MM.1S (cell line): ENCODE results near the gene GBP2.

Source experiments
- DNase-seq: peaks from one replicate; pipeline ENCODE4 v3.0.0-alpha.2; 2015
- H2AFZ ChIP-seq: fragments of 300-600 bp; sonication (generic); 2 replicates; pipeline ENCODE4 v1.6.0; 2016; ENCODE audit warnings: antibody characterized with exemption, low read length
- H3F3A ChIP-seq: fragments of 300-600 bp; sonication (generic); 2 replicates; pipeline ENCODE4 v1.6.1; 2016; ENCODE audit warnings: mild to moderate bottlenecking, antibody characterized with exemption, low read length, moderate library complexity, mixed read lengths; ENCODE audit not compliant: insufficient read depth
- H3K27ac ChIP-seq: fragments of 300-600 bp; sonication (generic); 2 replicates; pipeline ENCODE4 v1.5.1; 2016; ENCODE audit warnings: mild to moderate bottlenecking, low read length
- H3K27me3 ChIP-seq: fragments of 300-600 bp; sonication (generic); replicated peaks from 2 replicates; pipeline ENCODE4 v1.6.0; 2016; ENCODE audit warnings: low read length; ENCODE audit not compliant: insufficient read depth
- H3K36me3 ChIP-seq: fragments of 300-600 bp; sonication (generic); replicated peaks from 2 replicates; pipeline ENCODE4 v1.6.1; 2016; ENCODE audit warnings: mild to moderate bottlenecking, low read length, mixed read lengths; ENCODE audit not compliant: insufficient read depth
- H3K4me1 ChIP-seq: fragments of 300-600 bp; sonication (generic); 2 replicates; pipeline ENCODE4 v1.6.1; 2016; ENCODE audit warnings: low read length, mixed read lengths
- H3K4me2 ChIP-seq: fragments of 300-600 bp; sonication (generic); 2 replicates; pipeline ENCODE4 v1.6.0; 2016; ENCODE audit warnings: low read depth, low read length
- H3K4me3 ChIP-seq: fragments of 300-600 bp; sonication (generic); 2 replicates; pipeline ENCODE4 v1.5.1; 2016; ENCODE audit warnings: low read length, mixed read lengths
- H3K79me2 ChIP-seq: fragments of 300-600 bp; sonication (generic); 2 replicates; pipeline ENCODE4 v1.6.1; 2016; ENCODE audit warnings: mixed run types, low read length, mixed read lengths
- H3K9ac ChIP-seq: fragments of 300-600 bp; sonication (generic); 2 replicates; pipeline ENCODE4 v1.6.1; 2016; ENCODE audit warnings: low read length, mixed read lengths
- H3K9me2 ChIP-seq: fragments of 300-600 bp; sonication (generic); replicated peaks from 2 replicates; pipeline ENCODE4 v1.6.1; 2016; ENCODE audit warnings: mild to moderate bottlenecking, low read length, mixed read lengths; ENCODE audit not compliant: insufficient read depth
- H3K9me3 ChIP-seq: fragments of 300-600 bp; sonication (generic); replicated peaks from 2 replicates; pipeline ENCODE4 v1.6.1; 2016; ENCODE audit warnings: mild to moderate bottlenecking, low read length, mixed read lengths; ENCODE audit not compliant: insufficient read depth
- H4K20me1 ChIP-seq: fragments of 300-600 bp; sonication (generic); 2 replicates; pipeline ENCODE4 v1.6.1; 2016; ENCODE audit warnings: mild to moderate bottlenecking, low read length, moderate library complexity, mixed read lengths; ENCODE audit not compliant: insufficient read depth
- EZH2 ChIP-seq: fragments of 300-600 bp; sonication (generic); optimal IDR thresholded peaks from 2 replicates; pipeline ENCODE3; 2017; ENCODE audit warnings: low read depth, mild to moderate bottlenecking, antibody characterized with exemption, low read length, mixed read lengths
- EZH2phosphoT487 ChIP-seq: fragments of 300-600 bp; sonication (generic); IDR thresholded peaks from 2 replicates; pipeline ENCODE4 v1.6.1; 2018; ENCODE audit warnings: antibody characterized with exemption, low read length
- TF ChIP-seq, protein P1 (sequence below): fragments of 300-600 bp; sonication (generic); IDR thresholded peaks from 2 replicates; pipeline ENCODE4 v1.5.1; 2016; ENCODE audit warnings: antibody characterized with exemption, low read length, mixed read lengths

The GBP2 gene

DNA sequence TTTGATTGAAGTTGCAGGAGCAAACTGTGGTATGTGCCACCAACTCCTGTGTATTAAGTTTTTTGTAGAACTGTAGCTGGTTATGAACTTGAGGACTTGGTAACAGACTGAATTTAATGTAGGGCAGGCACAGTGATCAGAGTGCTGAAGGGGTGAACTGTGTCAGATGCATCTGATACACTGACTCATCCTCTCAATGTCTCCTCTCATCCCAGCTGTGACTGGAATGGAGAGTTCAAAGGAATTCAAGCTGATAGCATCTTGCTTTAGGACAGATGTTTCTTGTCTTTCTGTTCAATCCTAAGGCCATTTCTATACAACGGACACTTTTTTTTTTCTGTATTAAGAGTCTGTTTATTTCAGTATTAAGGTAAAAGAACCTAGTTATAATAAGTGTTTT is 36.0 kb downstream of the GBP2 start:
- no peaks in the 10 kb centered on the region for H4K20me1 ChIP-seq
- DNase-seq = no peak
- H3K36me3 ChIP-seq = no peaks in the 10 kb centered on the region
- H3K4me1 ChIP-seq = no peaks in the 10 kb centered on the region
- no peak overlapping the region for H3K27ac ChIP-seq
- H3K9me3 ChIP-seq = no peaks in the 10 kb centered on the region
- H3K79me2 ChIP-seq = no peaks in the 10 kb centered on the region
- no peaks in the 10 kb centered on the region for H3K27me3 ChIP-seq
- no peaks in the 10 kb centered on the region for H3F3A ChIP-seq
- no peaks in the 10 kb centered on the region for H3K9me2 ChIP-seq
- H2AFZ ChIP-seq = no peak overlapping the region
- TF ChIP-seq, protein P1, sequence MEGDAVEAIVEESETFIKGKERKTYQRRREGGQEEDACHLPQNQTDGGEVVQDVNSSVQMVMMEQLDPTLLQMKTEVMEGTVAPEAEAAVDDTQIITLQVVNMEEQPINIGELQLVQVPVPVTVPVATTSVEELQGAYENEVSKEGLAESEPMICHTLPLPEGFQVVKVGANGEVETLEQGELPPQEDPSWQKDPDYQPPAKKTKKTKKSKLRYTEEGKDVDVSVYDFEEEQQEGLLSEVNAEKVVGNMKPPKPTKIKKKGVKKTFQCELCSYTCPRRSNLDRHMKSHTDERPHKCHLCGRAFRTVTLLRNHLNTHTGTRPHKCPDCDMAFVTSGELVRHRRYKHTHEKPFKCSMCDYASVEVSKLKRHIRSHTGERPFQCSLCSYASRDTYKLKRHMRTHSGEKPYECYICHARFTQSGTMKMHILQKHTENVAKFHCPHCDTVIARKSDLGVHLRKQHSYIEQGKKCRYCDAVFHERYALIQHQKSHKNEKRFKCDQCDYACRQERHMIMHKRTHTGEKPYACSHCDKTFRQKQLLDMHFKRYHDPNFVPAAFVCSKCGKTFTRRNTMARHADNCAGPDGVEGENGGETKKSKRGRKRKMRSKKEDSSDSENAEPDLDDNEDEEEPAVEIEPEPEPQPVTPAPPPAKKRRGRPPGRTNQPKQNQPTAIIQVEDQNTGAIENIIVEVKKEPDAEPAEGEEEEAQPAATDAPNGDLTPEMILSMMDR = no peak
- TF ChIP-seq EZH2 (no peak), EZH2phosphoT487 (no peak)
- no peak overlapping the region for H3K4me2 ChIP-seq
- no peak overlapping the region for H3K4me3 ChIP-seq
- H3K9ac ChIP-seq = no peak overlapping the region

DNA sequence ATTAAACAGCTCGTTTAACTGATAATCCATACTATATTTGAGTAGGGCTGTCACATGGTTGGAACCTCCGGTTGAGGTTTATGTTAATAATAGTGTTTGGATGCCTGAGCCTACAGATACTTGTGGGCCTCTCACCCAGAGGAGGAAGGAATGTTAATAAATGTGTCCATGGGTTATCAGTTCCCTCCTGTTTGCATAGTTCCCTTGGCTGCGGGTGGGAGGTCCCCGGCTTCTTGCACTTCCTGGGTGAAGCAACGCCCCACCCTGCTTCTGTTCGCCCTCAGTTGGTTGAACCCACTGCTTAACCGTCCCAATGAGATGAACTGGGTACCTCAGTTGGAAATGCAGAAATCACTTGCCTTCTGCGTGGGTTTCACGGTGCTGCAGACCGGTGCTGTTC is 37.3 kb downstream of the GBP2 start:
- no peak for DNase-seq
- Histone ChIP-seq H2AFZ (no peak overlapping the region), H3K4me3 (no peak overlapping the region)

DNA sequence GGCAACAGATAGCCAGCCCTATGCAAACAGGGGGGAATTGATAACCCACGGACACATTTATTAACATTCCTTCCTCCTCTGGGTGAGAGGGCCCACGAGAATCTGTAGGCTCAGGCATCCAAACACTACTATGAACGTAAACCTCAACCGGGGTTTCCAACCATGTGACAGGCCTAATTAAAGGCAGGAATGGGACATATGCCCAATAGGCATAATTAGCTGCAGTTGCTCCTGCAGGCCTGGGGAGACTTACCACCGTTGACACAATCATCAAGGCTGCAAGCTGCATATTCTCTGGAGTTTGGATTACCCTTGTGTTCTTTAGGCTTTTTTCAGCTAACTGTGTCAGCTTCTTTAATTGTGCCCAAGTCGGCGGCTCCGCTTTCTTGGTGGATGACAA is 38.7 kb downstream of the GBP2 start:
- H2AFZ ChIP-seq = no peak overlapping the region
- H3K27ac ChIP-seq = no peak overlapping the region
- DNase-seq = no peak
- H3K79me2 ChIP-seq = no peaks in the 10 kb centered on the region
- no peaks in the 10 kb centered on the region for H3K36me3 ChIP-seq
- H3K9ac ChIP-seq = no peak overlapping the region
- H3K4me2 ChIP-seq = no peak overlapping the region
- H3K4me3 ChIP-seq = no peak overlapping the region
- no peaks in the 10 kb centered on the region for H3K4me1 ChIP-seq
- no peaks in the 10 kb centered on the region for H3K27me3 ChIP-seq
- H3F3A ChIP-seq = no peaks in the 10 kb centered on the region
- H3K9me2 ChIP-seq = no peaks in the 10 kb centered on the region
- no peaks in the 10 kb centered on the region for H4K20me1 ChIP-seq
- TF ChIP-seq EZH2 (no peak), EZH2phosphoT487 (no peak)
- TF ChIP-seq, protein P1 = no peak
- H3K9me3 ChIP-seq = no peaks in the 10 kb centered on the region

More for the DNA sequence above, 37.3 kb downstream of the GBP2 start:
- H3K9ac ChIP-seq = no peak overlapping the region
- H3K4me1 ChIP-seq = no peaks in the 10 kb centered on the region
- no peaks in the 10 kb centered on the region for H3K79me2 ChIP-seq
- TF ChIP-seq EZH2phosphoT487 = no peak
- no peak for TF ChIP-seq EZH2
- TF ChIP-seq, protein P1 = no peak
- H3K9me3 ChIP-seq = no peaks in the 10 kb centered on the region
- no peak overlapping the region for H3K4me2 ChIP-seq
- no peaks in the 10 kb centered on the region for H3K27me3 ChIP-seq
- H3K27ac ChIP-seq = no peak overlapping the region
- no peaks in the 10 kb centered on the region for H3K9me2 ChIP-seq
- H3K36me3 ChIP-seq = no peaks in the 10 kb centered on the region
- no peaks in the 10 kb centered on the region for H3F3A ChIP-seq
- H4K20me1 ChIP-seq = no peaks in the 10 kb centered on the region
